HG02852 (cell line): ENCODE measurements around the gene MYH16.
"Not testable (repeated sequence)": the region's sequence is repeated elsewhere in the genome, so short reads cannot be mapped to it uniquely, and the experiment has no call there.

Experiments
- ATAC-seq: cut with Tn5 transposase; IDR thresholded peaks from one replicate; pipeline ENCODE4 v1.9.1; 2021; ENCODE audit warnings: mild to moderate bottlenecking, moderate library complexity; ENCODE audit not compliant: unreplicated experiment

The MYH16 gene

DNA sequence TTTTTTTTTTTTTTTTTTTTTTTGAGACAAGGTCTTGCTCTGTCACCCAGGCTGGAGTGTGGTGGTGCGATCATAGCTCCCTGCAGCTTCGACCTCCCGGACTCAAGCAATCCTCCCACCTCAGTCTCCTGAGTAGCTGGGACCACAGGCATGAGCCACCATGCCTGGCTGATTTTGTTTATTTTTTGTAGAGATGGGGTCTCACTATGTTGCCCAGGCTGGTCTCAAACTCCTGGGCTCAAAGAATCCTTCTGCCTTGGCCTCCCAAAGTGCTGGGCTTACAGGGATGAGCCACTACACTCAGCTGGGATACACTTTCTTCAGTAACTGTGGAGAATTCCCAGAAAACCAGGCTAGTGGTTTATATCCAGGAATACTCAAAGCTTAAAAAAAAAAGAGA, 78.0 kb downstream of the MYH16 start:
- not testable (repeated sequence) for ATAC-seq

DNA sequence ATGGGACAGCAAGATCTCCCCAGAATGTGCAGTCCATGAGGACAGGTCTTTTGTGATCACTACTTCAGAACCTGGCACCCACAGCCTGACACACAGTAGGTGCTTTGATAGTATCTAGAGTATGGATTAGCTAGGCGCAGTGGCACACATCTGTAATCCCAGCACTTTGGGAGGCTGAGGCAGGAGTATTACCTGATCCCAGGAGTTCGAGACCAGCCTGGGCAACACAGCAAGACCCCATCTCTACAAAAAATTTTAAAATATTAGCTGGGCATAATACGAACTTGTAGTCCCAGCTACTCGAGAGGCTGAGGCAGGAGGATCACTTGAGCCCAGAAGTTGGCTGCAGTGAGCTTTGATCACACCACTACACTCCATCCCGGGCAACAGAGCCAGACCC, 79.6 kb downstream of the MYH16 start:
- ATAC-seq = no peak

DNA sequence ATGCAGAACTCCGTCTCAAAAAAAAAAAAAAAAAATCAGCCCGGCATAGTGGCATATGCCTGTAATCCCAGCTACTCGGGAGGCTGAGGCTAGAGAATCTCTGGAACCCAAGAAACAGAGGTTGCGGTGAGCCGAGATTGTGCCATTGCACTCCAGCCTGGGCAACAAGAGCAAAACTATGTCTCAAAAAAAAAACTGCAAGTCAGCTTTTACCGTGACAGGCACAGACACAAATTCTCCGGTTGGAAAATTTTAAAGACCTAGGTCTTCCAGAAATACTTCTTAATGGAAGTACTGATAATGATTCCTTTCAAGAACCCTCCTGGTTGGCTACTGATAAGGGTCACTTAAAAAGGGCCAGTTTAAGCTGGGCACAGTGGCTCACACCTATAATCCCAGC, 82.5 kb downstream of the MYH16 start:
- ATAC-seq = no peak

DNA sequence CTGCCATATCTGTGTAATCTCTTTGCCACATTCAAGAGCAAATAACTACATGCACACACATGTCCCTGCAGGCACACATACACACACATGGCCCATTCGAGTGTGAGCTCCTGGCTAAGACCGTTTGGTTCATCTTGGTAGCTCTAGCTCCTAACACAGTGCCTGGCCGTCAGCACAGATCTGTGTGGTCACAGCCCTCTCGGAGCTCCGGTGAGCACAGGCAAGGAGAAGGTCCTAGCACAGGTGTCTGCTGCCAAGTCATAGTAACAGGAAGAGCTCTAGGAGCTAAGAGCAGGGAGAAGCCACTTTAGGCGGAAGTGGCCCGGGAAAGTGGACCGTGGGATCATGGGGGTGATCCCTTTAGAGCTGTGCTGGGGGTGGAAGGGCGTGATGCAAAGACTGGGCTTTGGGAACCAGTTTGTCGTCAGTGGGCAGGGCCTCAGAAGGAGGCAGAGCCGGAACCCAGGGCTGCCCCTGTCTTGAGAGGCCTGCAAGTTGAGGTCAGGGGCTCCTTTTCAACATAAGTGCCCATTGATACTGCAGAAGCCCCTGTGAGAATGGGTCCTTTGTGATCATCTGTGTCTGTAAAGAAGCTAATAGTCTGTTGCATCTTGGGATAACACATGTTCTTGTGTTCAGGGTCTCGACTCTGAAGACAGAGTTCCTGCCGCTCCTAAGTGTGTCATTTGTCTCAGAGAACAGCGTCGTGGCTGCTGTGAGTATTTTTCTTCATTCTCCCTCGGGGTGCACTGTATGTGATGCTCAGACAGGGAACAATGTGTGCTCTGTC, 85.3 kb downstream of the MYH16 start:
- no peak for ATAC-seq

DNA sequence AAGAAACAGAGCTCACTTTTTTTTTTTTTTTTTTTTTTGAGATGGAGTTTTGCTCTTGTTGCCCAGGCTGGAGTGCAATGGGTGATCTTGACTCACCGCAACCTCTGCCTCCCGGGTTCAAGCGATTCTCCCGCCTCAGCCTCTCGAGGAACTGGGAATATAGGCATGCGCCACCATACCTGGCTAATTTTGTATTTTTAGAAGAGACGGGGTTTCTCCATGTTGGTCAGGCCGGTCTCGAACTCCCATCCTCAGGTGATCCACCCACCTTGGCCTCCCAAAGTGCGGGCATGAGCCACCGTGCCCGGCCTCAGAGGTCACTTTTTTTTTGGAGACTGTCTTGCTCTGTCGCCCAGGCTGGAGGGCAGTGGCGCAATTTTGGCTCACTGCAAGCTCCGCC, 85.9 kb downstream of the MYH16 start:
- not testable (repeated sequence) for ATAC-seq

DNA sequence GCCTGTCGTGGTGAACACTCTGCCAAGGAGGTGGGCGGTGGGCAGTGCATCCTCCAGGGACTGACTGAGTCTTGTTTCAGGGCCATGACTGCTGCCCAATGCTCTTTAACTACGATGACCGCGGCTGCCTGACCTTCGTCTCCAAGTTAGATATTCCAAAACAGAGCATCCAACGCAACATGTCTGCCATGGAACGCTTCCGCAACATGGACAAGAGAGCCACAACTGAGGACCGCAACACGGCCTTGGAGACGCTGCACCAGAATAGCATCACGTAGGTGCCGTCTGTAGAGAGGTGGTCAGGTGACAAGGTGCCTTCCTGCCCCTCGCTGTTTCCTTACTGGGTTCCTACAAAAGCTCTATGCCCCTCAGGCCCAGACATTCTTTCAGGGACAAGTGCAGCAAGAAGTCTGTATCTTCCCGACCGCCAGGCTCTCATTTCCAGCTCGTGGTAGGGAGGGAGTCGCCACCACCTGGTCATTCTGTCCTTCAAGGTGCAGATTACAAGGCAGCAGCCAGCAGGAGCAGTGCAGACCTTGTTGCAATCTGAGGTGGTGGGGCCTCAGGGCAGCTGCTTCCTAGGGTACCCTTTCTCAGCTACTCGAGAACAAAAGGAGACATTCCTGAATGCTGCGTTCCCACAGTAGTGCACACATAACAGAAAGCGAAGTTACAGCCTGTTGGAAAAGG, 87.0 kb downstream of the MYH16 start:
- no peak for ATAC-seq
